Lung (tissue), 12 donors: ENCODE results near the gene RAB6C. TPM values are rescaled to one million over a fixed set of nuclear protein-coding genes. Genes with fewer than 3 reads are reported as not detected.
A peak's percentile ranks its signal among the peaks of the same experiment; 100 is the strongest.
"Not testable (repeated sequence)": the region's sequence is repeated elsewhere in the genome, so short reads cannot be mapped to it uniquely, and the experiment has no call there.

Experiments
- ATAC-seq: fragments of 200-7000 bp; cut with Tn5 transposase; one replicate; pipeline ENCODE4 v1.9.1; 2020; ENCODE audit warnings: moderate number of reproducible peaks; ENCODE audit not compliant: insufficient read depth, low FRiP score
- DNase-seq, 3 donors: peaks; one replicate each; pipeline ENCODE4 v3.0.0-alpha.2; 2013 to 2017
- H3K27ac ChIP-seq, 2 donors: one replicate each; pipeline ENCODE4 v1.5.1; 2013; ENCODE audit warnings: mild to moderate bottlenecking in 2 of 2, moderate library complexity in 2 of 2, control low read depth in 1 of 2, inconsistent platforms in 1 of 2, low read depth in 1 of 2, low read length in 1 of 2
- H3K27me3 ChIP-seq, 3 donors: one replicate each; pipeline ENCODE4 v1.5.1; 2013; ENCODE audit warnings: low read length in 2 of 3; ENCODE audit not compliant: control insufficient read depth in 3 of 3, insufficient read depth in 3 of 3
- H3K36me3 ChIP-seq, 4 donors: one replicate each; pipeline ENCODE4 v1.5.1; 2013; ENCODE audit warnings: low read length in 4 of 4, mild to moderate bottlenecking in 1 of 4, moderate library complexity in 1 of 4; ENCODE audit not compliant: control insufficient read depth in 4 of 4, insufficient read depth in 4 of 4
- H3K4me1 ChIP-seq, 5 donors: one replicate each; pipeline ENCODE4 v1.5.1; 2013; ENCODE audit warnings: low read length in 5 of 5, mild to moderate bottlenecking in 2 of 5, moderate library complexity in 1 of 5; ENCODE audit not compliant: control insufficient read depth in 5 of 5, insufficient read depth in 5 of 5
- H3K4me3 ChIP-seq: one replicate; pipeline ENCODE4 v1.5.1; 2013; ENCODE audit warnings: mild to moderate bottlenecking, control low read depth, moderate library complexity
- H3K9ac ChIP-seq, 2 donors: one replicate each; pipeline ENCODE4 v1.5.1; 2013; ENCODE audit warnings: low read length in 2 of 2, control low read depth in 1 of 2; ENCODE audit not compliant: insufficient read depth in 1 of 2
- H3K9me3 ChIP-seq, 4 donors: one replicate each; pipeline ENCODE4 v1.5.1; 2013; ENCODE audit warnings: low read length in 3 of 4, mild to moderate bottlenecking in 1 of 4, moderate library complexity in 1 of 4; ENCODE audit not compliant: control insufficient read depth in 4 of 4, insufficient read depth in 3 of 4
- CTCF ChIP-seq: IDR thresholded peaks from 2 replicates; pipeline ENCODE4 v1.5.1; 2012; ENCODE audit warnings: mild to moderate bottlenecking; ENCODE audit errors: control extremely low read depth, extremely low read depth
- WGBS, 2 donors: extraction: QIAGEN DNeasy Blood & Tissue Kit; methylation state at CpG; one replicate each; pipeline ENCODE4 v1.1.7; 2013; 5-methylcytosine and 5-hydroxymethylcytosine counted together
- polyA plus RNA-seq, 2 donors: library from polyadenylated mRNA; stranded (reverse); fragments of 200-250 nt; gene quantifications; one replicate each; pipeline ENCODE4 v1.2.1, GENCODE V29; 2013
- total RNA-seq, 2 donors: library from RNA; depleted of rRNA in 1 of 2; stranded (reverse); fragments of >200 nt in 1 of 2; gene quantifications; one replicate each; pipeline ENCODE4 v1.2.1, GENCODE V29; 2014 to 2021
- donor health status: control.
- donor health status: control.
- donor health status: Bipolar disorder and iron deficiency.
- donor health status: healthy.
- donor health status: DM: yes; HTN: yes; CAD: no.

The RAB6C gene
- total and polyA plus RNA-seq, 4 donors, result 0.02 to 0.03 TPM; not detected in 2

DNA sequence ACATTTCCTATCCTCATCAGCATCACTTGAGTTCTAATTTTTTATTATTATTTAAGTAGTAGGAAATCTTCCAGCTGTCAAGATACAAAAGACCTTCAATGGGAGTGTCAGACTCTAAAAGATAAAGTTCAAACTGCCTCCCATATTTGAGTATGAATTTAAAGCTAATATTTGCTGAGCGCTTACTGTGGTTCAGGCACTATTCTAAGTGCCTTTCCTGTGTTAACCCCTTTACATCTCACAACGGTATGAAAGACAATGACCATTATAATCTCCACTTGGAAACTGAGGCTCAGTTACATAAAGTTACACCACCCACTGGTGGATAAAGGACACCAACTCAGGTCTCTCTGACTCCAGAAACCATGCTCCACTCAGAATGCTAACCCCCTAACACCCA lies 39.9 kb downstream of the RAB6C start:
- Histone ChIP-seq H3K36me3 (no peaks in the 10 kb centered on the region), H3K27ac (no peak overlapping the region), H3K9ac (no peak overlapping the region), H3K4me1 (no peaks in the 10 kb centered on the region), H3K9me3 (peaks cover 0 to 3% (median 0%) of the 10 kb centered on the region in 4 donors), H3K27me3 (no peaks in the 10 kb centered on the region), H3K4me3 (no peak overlapping the region)
- DNase-seq (no peak), ATAC-seq (no peak)
- 59 to 72% methylated on average over 2 of the region's 2 CpGs for WGBS, 2 donors
- TF ChIP-seq CTCF, result no peak

DNA sequence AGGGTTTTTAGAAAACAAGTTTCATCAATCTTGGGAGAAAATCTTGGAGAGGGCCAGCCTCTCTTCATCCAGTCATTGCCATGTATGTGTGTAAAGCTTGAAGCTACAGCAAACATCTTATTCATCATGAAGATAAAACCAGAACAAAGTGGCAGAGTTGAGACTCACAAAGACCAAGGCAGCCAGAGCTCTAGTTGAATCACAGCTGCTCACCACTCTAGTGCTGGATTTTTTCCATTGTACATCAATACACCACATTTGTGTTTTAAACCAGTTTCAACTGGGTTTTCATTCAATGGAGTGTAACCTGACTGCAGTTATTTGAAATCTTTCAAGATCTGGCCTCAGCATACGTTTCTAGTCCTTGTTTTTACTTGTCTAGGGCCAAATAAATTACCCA lies 40.6 kb downstream of the RAB6C start:
- H3K4me3 ChIP-seq, DNase-seq, ATAC-seq, H3K27me3 ChIP-seq, H3K9ac ChIP-seq, H3K27ac ChIP-seq, H3K36me3 ChIP-seq, H3K9me3 ChIP-seq, H3K4me1 ChIP-seq: not testable (repeated sequence)
- WGBS, 2 donors, result 14 to 31% methylated on average over 1 of the region's 1 CpG

DNA sequence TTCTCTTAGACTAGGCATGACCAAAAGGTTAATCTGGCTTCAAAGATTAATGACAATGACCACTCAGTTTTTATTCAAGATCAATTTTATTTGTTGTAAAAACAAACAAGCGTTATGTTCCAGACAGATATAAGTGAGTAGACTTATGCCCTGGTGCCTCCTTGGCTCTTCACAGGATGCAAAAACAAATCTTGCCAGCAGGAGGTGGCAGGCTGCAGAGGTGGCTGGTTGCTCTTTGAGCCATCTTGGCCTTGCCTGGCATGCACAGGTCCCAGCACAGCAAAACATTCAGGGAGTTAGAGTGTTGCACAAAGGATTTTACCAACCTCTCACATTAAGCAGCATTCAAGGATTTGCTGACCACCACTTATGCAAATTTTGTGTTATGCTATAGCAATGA lies 46.5 kb downstream of the RAB6C start:
- H3K27me3 ChIP-seq, H3K36me3 ChIP-seq, H3K4me1 ChIP-seq, H3K4me3 ChIP-seq, H3K9ac ChIP-seq, ATAC-seq, H3K27ac ChIP-seq, H3K9me3 ChIP-seq: not testable (repeated sequence)
- WGBS, 2 donors, result 80 to 90% methylated on average over 1 of the region's 1 CpG
- peak in 1 of 3 donors; percentile 0 for DNase-seq

Other genes with a start within 250 kb of the RAB6C start
- gene POTEF, start 149.6 kb downstream of the RAB6C start, total RNA-seq, result under 1 TPM in 1 of 2 donors, not detected in 1; 0.09 TPM
- under 1 TPM in 1 of 2 donors, not detected in 1; 0.02 TPM for gene POTEF, start 149.6 kb downstream of the RAB6C start, polyA plus RNA-seq
- gene CCDC74B, start 165.4 kb downstream of the RAB6C start, total RNA-seq, result 10 to 100 TPM; 11.7 to 14.7 TPM
- 1 to 10 TPM; 4.4 to 8.2 TPM for gene CCDC74B, start 165.4 kb downstream of the RAB6C start, polyA plus RNA-seq
- gene SMPD4, start 201.9 kb downstream of the RAB6C start, total RNA-seq, result 10 to 100 TPM; 27.6 to 46.4 TPM
- 10 to 100 TPM; 27.3 to 29.5 TPM for gene SMPD4, start 201.9 kb downstream of the RAB6C start, polyA plus RNA-seq
- 100 to 1,000 TPM in 1 of 2 donors, 10 to 100 TPM in 1; 59.1 to 208 TPM for gene MZT2B, start 202.6 kb downstream of the RAB6C start, total RNA-seq
- 100 to 1,000 TPM; 170 to 243 TPM for gene MZT2B, start 202.6 kb downstream of the RAB6C start, polyA plus RNA-seq
- gene TUBA3E, start 218.8 kb downstream of the RAB6C start, total RNA-seq, result not detected
- gene TUBA3E, start 218.8 kb downstream of the RAB6C start, polyA plus RNA-seq, result not detected